HG02973 (cell line): ENCODE measurements around the gene HEXIM1.

Source experiments
- ATAC-seq: cut with Tn5 transposase; IDR thresholded peaks from one replicate; pipeline ENCODE4 v1.9.1; 2021; ENCODE audit warnings: moderate library complexity; ENCODE audit not compliant: unreplicated experiment

The HEXIM1 gene

GRCh38 chr17:45128989-45129388 lies 19.3 kb upstream of the HEXIM1 start:
- ATAC-seq = no peak

GRCh38 chr17:45129426-45129939 lies 18.8 kb upstream of the HEXIM1 start:
- ATAC-seq = no peak

GRCh38 chr17:45129940-45130680 lies 18.2 kb upstream of the HEXIM1 start:
- no peak for ATAC-seq

- ATAC-seq = no peak
Observed at GRCh38 chr17:45130681-45131615, 17.3 kb upstream of the HEXIM1 start.

GRCh38 chr17:45131616-45132319 lies 16.5 kb upstream of the HEXIM1 start:
- ATAC-seq = no peak

GRCh38 chr17:45132320-45132571 lies 16.0 kb upstream of the HEXIM1 start, which contains the start of gene PLCD3:
Gene PLCD3 (minus strand): TSS chr17:45132515. CDS start chr17:45132410, 105 bp downstream.
- no peak for ATAC-seq

GRCh38 chr17:45132572-45133463 lies 15.5 kb upstream of the HEXIM1 start:
- ATAC-seq = no peak

- ATAC-seq = peak; percentile 73
Observed at GRCh38 chr17:45135192-45135977, 12.9 kb upstream of the HEXIM1 start, which contains the start of gene ACBD4. Gene ACBD4 (plus strand): TSS chr17:45135687. CDS start chr17:45136145, 458 bp downstream.

GRCh38 chr17:45135978-45136791 lies 12.1 kb upstream of the HEXIM1 start:
- no peak for ATAC-seq

GRCh38 chr17:45136846-45137560 lies 11.3 kb upstream of the HEXIM1 start:
- ATAC-seq = no peak

- ATAC-seq = no peak
Observed at GRCh38 chr17:45137561-45138305, 10.5 kb upstream of the HEXIM1 start.

GRCh38 chr17:45138911-45139532 lies 9.3 kb upstream of the HEXIM1 start:
- ATAC-seq = no peak

- ATAC-seq = no peak
Observed at GRCh38 chr17:45139533-45139920, 8.7 kb upstream of the HEXIM1 start.

- no peak for ATAC-seq
Observed at GRCh38 chr17:45143094-45143670, 5.1 kb upstream of the HEXIM1 start.

GRCh38 chr17:45143767-45144198 lies 4.5 kb upstream of the HEXIM1 start:
- no peak for ATAC-seq
